Stimulated activated CD8-positive, alpha-beta memory T cell treated with anti-CD3 and anti-CD28 coated beads, Interleukin-15, amount 100 ng/mL, for 24 hours (primary cell): ENCODE measurements around the gene FAM83B.
"Not testable (repeated sequence)": the region's sequence is repeated elsewhere in the genome, so short reads cannot be mapped to it uniquely, and the experiment has no call there.

Source experiments
- DNase-seq: peaks from one replicate; pipeline ENCODE4 v3.0.0-alpha.2; 2020; ENCODE audit warnings: low read depth

The FAM83B gene

DNA sequence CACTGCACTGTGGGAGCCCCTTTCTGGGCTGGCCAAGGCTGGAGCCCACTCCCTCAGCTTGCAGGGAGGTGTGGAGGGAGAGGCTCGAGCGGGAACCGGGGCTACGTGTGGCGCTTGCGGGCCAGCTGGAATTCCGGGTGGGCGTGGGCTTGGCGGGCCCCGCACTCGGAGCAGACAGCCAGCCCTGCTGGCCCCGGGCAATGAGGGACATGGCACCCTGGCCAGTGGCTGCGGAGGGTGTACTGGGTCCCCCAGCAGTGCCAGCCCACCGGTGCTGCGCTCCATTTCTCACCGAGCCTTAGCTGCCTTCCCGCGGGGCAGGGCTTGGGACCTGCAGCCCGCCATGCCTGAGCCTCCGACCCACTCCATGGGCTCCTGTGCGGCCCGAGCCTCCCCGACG, 132.6 kb downstream of the FAM83B start:
- not testable (repeated sequence) for DNase-seq

DNA sequence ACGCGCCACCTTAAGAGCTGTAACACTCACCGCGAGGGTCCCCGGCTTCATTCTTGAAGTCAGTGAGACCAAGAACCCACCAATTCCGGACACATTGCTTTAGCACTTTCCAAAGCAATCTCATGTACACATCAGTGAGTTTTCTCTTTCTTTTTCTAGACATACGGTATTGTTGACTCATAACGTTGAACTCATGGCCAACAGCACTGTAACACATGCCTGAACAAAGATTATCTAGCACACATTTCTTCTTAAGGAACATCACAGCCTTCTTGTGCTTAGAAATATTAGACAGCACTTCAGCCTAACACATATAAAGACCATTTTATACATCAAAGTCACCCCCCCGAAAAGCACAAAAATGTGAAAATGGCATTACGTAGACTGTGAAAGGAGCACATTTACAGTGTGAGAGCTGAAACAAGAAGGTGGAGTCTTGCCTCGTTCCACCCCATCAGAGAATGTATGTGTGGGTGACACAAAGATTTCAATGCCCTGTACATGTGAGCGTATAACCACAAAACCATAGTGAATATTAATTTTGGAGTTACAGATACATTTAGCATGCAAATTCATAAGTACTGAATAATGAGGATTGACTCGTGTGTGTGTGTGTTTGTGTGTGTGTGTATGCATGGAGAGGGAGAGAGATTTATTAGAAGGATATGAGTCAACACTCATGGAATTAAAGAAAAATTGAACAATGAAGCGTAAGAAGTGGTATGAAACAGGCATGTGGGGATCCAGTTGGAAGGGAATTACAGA, 134.1 kb downstream of the FAM83B start:
- DNase-seq: no peak

DNA sequence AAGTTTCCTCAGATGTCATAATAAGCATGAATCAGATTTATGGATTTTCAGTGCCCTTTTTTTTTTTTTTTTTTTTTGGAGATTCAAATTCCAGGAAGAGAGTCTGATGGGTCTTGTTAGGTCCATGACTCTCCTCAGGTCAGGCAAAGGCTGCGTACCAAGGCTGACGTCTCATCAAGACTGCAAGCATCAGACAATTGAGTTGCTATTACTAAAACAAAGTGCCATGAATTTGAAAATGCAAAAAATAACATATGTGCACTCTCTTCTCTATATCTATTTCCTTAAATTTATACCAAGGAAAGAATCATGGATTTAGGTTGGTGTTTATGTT, 134.7 kb downstream of the FAM83B start:
- DNase-seq: no peak

DNA sequence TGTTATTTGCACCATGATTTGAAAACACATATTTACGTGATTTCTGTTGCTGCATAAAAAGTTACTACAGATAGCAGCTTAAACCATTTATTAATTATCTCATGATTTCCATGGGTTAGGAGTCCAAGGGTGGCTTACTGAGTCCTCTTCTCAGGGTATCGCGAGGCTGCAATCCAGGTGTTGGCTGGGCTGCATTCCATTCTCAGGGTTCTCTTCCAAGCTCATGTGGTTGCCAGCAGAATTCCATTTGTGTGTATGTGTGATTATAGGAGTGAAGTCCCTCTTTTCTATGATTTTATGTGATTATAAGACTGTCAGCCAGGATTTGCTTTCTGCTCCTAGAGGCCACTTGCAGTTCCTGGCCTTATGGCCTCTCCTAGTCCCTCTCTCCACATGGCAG, 135.1 kb downstream of the FAM83B start:
- DNase-seq: no peak

DNA sequence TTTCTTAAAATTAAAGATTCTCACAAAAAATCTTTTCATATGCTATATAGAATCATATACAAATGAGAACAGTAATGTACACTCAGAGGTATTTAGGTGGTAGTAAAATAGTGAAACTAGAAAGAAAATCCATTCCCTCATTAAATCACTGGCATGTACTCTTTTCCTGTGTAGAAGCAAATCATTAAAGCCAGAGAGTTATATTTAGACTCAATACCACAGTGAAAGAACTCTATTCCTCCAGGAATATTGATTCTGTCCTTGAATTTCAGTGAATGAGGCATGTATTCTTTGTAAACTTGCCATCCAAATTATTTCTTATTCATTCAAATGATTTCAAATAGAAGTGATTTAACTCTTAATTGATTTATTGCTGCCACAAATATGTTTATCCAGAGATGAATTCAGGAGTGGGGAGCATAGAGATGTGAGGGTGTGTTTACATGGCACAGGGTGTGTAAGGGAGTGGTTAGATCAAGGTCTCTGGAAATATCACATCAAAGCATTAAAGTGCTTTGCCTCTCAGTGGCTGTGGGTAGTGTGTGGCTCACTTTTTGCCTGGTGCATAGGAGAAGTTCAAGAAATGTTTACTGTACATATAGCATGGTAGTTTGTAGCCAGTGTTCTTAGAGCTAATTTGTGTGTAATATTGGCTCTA, 141.2 kb downstream of the FAM83B start:
- DNase-seq: no peak

DNA sequence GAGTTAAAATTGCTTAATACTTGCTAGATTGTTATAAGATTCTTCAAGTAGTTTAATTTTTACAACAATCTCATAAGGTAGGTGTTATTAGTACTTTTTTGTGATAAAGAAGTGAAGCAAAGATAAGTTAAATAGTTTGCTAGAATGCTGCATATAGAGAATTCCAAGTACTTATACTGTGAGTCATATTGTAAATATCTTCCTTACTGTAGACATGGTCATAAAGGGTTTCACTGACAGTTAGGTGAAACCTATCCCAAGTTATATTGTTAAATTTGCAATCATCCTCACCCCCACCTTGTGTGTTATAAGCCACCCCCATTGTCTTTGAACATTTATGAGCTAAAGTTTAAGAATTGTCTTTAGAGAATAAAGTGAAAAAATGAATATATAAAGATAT, 142.0 kb downstream of the FAM83B start:
- DNase-seq: no peak

DNA sequence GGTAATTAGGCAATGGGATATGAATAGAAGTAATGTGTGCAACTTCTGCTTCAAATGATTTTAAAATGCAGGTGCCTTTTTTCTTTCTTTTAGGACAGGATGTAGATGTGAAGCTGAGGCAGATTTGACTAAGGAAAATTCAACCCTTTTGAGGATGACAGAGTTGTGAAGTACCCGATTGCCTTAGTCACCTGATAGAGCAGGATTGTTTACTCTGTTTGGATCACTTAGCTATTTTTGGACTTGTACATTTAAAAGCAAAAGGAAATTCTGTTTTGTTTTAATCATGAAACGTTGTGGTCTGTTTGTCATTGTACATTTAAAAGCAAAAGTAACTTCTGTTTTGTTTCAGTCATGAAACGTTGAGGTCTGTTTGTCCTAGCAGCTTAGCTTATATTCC, 143.4 kb downstream of the FAM83B start:
- DNase-seq: no peak
